H1 (cell line): Measurements from ENCODE around the gene GLRB. TPM values are rescaled to one million over a fixed set of nuclear protein-coding genes. Genes with fewer than 3 reads are reported as not detected.
"Not testable (repeated sequence)": the region's sequence is repeated elsewhere in the genome, so short reads cannot be mapped to it uniquely, and the experiment has no call there.

Experiments used
- CTCF ChIA-PET: fragments of 300-600 bp; sonication (Branson Sonifier 250); formaldehyde crosslinking; loops from one replicate; lab custom pipeline; 2021; ENCODE audit not compliant: partially characterized antibody; lab: Charles Lee
- POLR2A ChIA-PET: fragments of 300-600 bp; sonication (Branson Sonifier 250); formaldehyde crosslinking; loops from one replicate; lab custom pipeline; 2021; ENCODE audit warnings: inconsistent platforms; ENCODE audit not compliant: partially characterized antibody; lab: Charles Lee
- DNase-seq, 2 experiments: peaks; one replicate each; pipeline versions ENCODE4 v3.0.0 to v3.0.0-alpha.2; 2010 to 2022; ENCODE audit warnings: low spot score in 2 of 2, low read depth in 1 of 2, mixed read lengths in 1 of 2
- FAIRE-seq: peaks from 2 replicates; lab custom pipeline; 2011; peaks lifted over from hg19 to GRCh38; lab: Jason Lieb, UNC
- H2AFZ ChIP-seq: 2 replicates; pipeline ENCODE4 v1.8.1; 2012; ENCODE audit warnings: low read length, inconsistent platforms
- H2AK5ac ChIP-seq: 2 replicates; pipeline ENCODE4 v1.6.1; 2013; ENCODE audit warnings: low read depth, low read length
- H2BK120ac ChIP-seq: replicated peaks from 2 replicates; pipeline ENCODE3; 2013; ENCODE audit warnings: low read depth, low read length, inconsistent platforms
- H2BK12ac ChIP-seq: 2 replicates; pipeline ENCODE4 v1.6.1; 2013; ENCODE audit warnings: low read depth, low read length
- H2BK15ac ChIP-seq: 2 replicates; pipeline ENCODE4 v1.6.1; 2013; ENCODE audit warnings: low read length
- H2BK20ac ChIP-seq: 2 replicates; pipeline ENCODE4 v1.6.1; 2013; ENCODE audit warnings: low read length
- H2BK5ac ChIP-seq: 2 replicates; pipeline ENCODE4 v1.6.1; 2013; ENCODE audit warnings: low read depth, low read length
- H3K14ac ChIP-seq: 2 replicates; pipeline ENCODE4 v1.6.1; 2013; ENCODE audit warnings: inconsistent platforms; ENCODE audit not compliant: insufficient read length
- H3K18ac ChIP-seq: 2 replicates; pipeline ENCODE4 v1.6.1; 2013; ENCODE audit warnings: low read length; ENCODE audit errors: extremely low read depth
- H3K23ac ChIP-seq: 2 replicates; pipeline ENCODE4 v1.6.1; 2013; ENCODE audit warnings: inconsistent platforms; ENCODE audit not compliant: insufficient read length
- H3K23me2 ChIP-seq: 2 replicates; pipeline ENCODE4 v1.6.1; 2013; ENCODE audit warnings: low read depth, low read length
- H3K27ac ChIP-seq: 2 replicates; pipeline ENCODE4 v1.6.1; 2011; ENCODE audit warnings: low read depth, low read length, inconsistent platforms
- H3K27me3 ChIP-seq, 4 experiments: replicated peaks in 1 of 4; 1 replicate in 1 of 4; 2 replicates in 3 of 4; pipeline versions ENCODE4 v1.6.1 to v1.8.1; 2011 to 2013; ENCODE audit warnings: low read length in 3 of 4, mild to moderate bottlenecking in 3 of 4, inconsistent platforms in 2 of 4, mixed read lengths in 2 of 4, moderate library complexity in 1 of 4; ENCODE audit not compliant: control insufficient read depth in 3 of 4, insufficient read depth in 3 of 4; ENCODE audit errors: extremely low read depth in 1 of 4
- H3K36me3 ChIP-seq, 4 experiments: 2 replicates each; pipeline versions ENCODE4 v1.6.1 to v1.8.1; 2011 to 2013; ENCODE audit warnings: mild to moderate bottlenecking in 4 of 4, low read length in 3 of 4, moderate library complexity in 2 of 4, control low read depth in 1 of 4, inconsistent platforms in 1 of 4; ENCODE audit not compliant: insufficient read depth in 4 of 4, control insufficient read depth in 2 of 4
- H3K4ac ChIP-seq: replicated peaks from 2 replicates; pipeline ENCODE3; 2013; ENCODE audit warnings: low read length, low read depth, mixed read lengths, inconsistent platforms; ENCODE audit not compliant: insufficient read length
- H3K4me1 ChIP-seq, 4 experiments: replicated peaks in 1 of 4; 1 replicate in 1 of 4; 2 replicates in 3 of 4; pipeline versions ENCODE4 v1.6.1 to v1.8.1; 2011 to 2013; ENCODE audit warnings: low read length in 3 of 4, inconsistent platforms in 2 of 4, mixed read lengths in 1 of 4; ENCODE audit not compliant: insufficient read depth in 4 of 4, control insufficient read depth in 3 of 4
- H3K4me2 ChIP-seq, 2 experiments: 2 replicates each; pipeline versions ENCODE4 v1.6.1 to v1.8.1; 2011 to 2013; ENCODE audit warnings: low read depth in 2 of 2, low read length in 2 of 2, control low read depth in 1 of 2, inconsistent platforms in 1 of 2, mild to moderate bottlenecking in 1 of 2; ENCODE audit not compliant: insufficient read depth in 1 of 2
- H3K4me3 ChIP-seq, 4 experiments: fragments of 200-600, 300-600 bp in 1 of 4; sonication (generic), shearing (Covaris generic), sonication (Bioruptor Twin) in 1 of 4; 2 replicates each; pipeline versions ENCODE4 v1.5.1 to v1.8.1; 2011 to 2016; ENCODE audit warnings: low read length in 4 of 4, low read depth in 3 of 4, control low read depth in 2 of 4, inconsistent platforms in 2 of 4, mild to moderate bottlenecking in 2 of 4, mixed read lengths in 1 of 4, moderate library complexity in 1 of 4; ENCODE audit not compliant: insufficient read depth in 2 of 4; ENCODE audit errors: extremely low read depth in 1 of 4
- H3K56ac ChIP-seq: replicated peaks from 2 replicates; pipeline ENCODE3; 2013; ENCODE audit warnings: low read depth, mild to moderate bottlenecking, mixed read lengths, low read length, inconsistent platforms; ENCODE audit not compliant: insufficient read length
- H3K79me1 ChIP-seq: 2 replicates; pipeline ENCODE4 v1.6.1; 2013; ENCODE audit warnings: low read depth, low read length, control low read depth
- H3K79me2 ChIP-seq, 2 experiments: 2 replicates each; pipeline versions ENCODE4 v1.6.1 to v1.8.1; 2012 to 2013; ENCODE audit warnings: low read length in 2 of 2, mild to moderate bottlenecking in 2 of 2, inconsistent platforms in 1 of 2; ENCODE audit not compliant: insufficient read depth in 2 of 2, control insufficient read depth in 1 of 2
- H3K9ac ChIP-seq, 4 experiments: replicated peaks in 1 of 4; 1 replicate in 1 of 4; 2 replicates in 3 of 4; pipeline versions ENCODE4 v1.6.1 to v1.8.1; 2011 to 2013; ENCODE audit warnings: low read depth in 3 of 4, low read length in 3 of 4, control low read depth in 2 of 4, mild to moderate bottlenecking in 2 of 4, moderate library complexity in 2 of 4, inconsistent platforms in 1 of 4; ENCODE audit errors: extremely low read depth in 1 of 4
- H3K9me3 ChIP-seq, 2 experiments: 2 replicates each; pipeline versions ENCODE4 v1.6.1 to v1.8.1; 2012 to 2013; ENCODE audit warnings: mild to moderate bottlenecking in 2 of 2, moderate library complexity in 2 of 2, control low read depth in 1 of 2, inconsistent platforms in 1 of 2, low read depth in 1 of 2, low read length in 1 of 2, mixed read lengths in 1 of 2; ENCODE audit not compliant: insufficient read depth in 2 of 2
- H4K20me1 ChIP-seq, 2 experiments: replicated peaks in 1 of 2; 2 replicates each; pipeline versions ENCODE3 to v1.8.1; 2011 to 2013; ENCODE audit warnings: inconsistent platforms in 2 of 2, low read length in 2 of 2, mild to moderate bottlenecking in 1 of 2; ENCODE audit not compliant: insufficient read depth in 2 of 2, control insufficient read depth in 1 of 2
- H4K5ac ChIP-seq: 2 replicates; pipeline ENCODE4 v1.6.1; 2013; ENCODE audit warnings: low read length, low read depth, mixed read lengths, inconsistent platforms; ENCODE audit not compliant: insufficient read length
- H4K8ac ChIP-seq: 2 replicates; pipeline ENCODE4 v1.8.0; 2013; ENCODE audit warnings: mild to moderate bottlenecking, moderate library complexity, low read length, inconsistent platforms; ENCODE audit not compliant: insufficient read depth; ENCODE audit errors: extremely low read depth
- H4K91ac ChIP-seq: replicated peaks from 2 replicates; pipeline ENCODE3; 2013; ENCODE audit warnings: low read length, mixed read lengths, inconsistent platforms; ENCODE audit not compliant: insufficient read length
- WGBS, 2 experiments: shearing (Covaris generic) in 1 of 2; methylation state at CpG; one replicate each; pipeline versions ENCODE4 v1.1.6 to v1.1.7; 2013 to 2015; ENCODE audit warnings: low lambda C conversion rate in 2 of 2, mixed read lengths in 2 of 2, inconsistent platforms in 1 of 2, low coverage in 1 of 2, missing lambda C conversion rate in 1 of 2; ENCODE audit not compliant: insufficient replicate concordance in 2 of 2, insufficient coverage in 1 of 2, insufficient read length in 1 of 2; ENCODE audit errors: extremely low coverage in 1 of 2, missing lambda C conversion rate in 1 of 2; 5-methylcytosine and 5-hydroxymethylcytosine counted together
- polyA plus RNA-seq, 7 experiments: library from polyadenylated mRNA; depleted of rRNA in 3 of 7; stranded (reverse) in 5 of 7; unstranded in 2 of 7; fragments of >200 nt in 5 of 7; fragments of 200-250 nt in 2 of 7; gene quantifications; 1 replicate in 5 of 7; 2 replicates in 1 of 7; 4 replicates in 1 of 7; pipeline versions ENCODE4 v1.2.1 to v1.2.3, GENCODE V29; 2011 to 2013; ENCODE audit warnings: missing spikeins in 2 of 7, mixed read lengths in 2 of 7
- total RNA-seq: library from RNA; stranded (reverse); fragmentation: NEBNext Ultra II Directional; extraction: Animal tissue kit (Norgen Biotek cat#: 25700); gene quantifications from 2 replicates; pipeline ENCODE4 v1.2.1, GENCODE V29; 2021

The GLRB gene
- total and polyA plus RNA-seq, 2 of the 8 experiments (the other 6 are each of a cell fraction or from before 2014, with no cell fraction given): 0.33 to 1.1 TPM

DNA sequence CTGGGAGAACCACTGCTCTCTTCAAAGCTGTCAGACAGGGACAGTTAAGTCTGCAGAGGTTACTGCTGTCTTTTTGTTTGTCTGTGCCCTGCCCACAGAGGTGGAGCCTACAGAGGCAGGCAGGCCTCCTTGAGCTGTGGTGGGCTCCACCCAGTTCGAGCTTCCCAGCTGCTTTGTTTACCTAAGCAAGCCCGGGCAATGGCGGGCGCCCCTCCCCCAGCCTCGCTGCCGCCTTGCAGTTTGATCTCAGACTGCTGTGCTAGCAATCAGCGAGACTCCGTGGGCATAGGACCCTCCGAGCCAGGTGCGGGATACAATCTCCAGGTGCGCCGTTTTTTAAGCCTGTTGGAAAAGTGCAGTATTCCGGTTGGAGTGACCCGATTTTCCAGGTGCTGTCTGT lies 104.3 kb downstream of the GLRB start:
- H2BK12ac ChIP-seq, H2BK5ac ChIP-seq, H3K79me1 ChIP-seq, H3K4me1 ChIP-seq, H2BK20ac ChIP-seq, H2BK120ac ChIP-seq, H2AFZ ChIP-seq, H3K23me2 ChIP-seq, H4K5ac ChIP-seq, POLR2A ChIA-PET, H4K91ac ChIP-seq, H4K20me1 ChIP-seq, H3K4me2 ChIP-seq, H2AK5ac ChIP-seq, H3K9ac ChIP-seq, H3K4ac ChIP-seq, H3K36me3 ChIP-seq, H2BK15ac ChIP-seq, H3K79me2 ChIP-seq, H3K9me3 ChIP-seq, H3K4me3 ChIP-seq, H3K27ac ChIP-seq, FAIRE-seq, H3K14ac ChIP-seq, H3K18ac ChIP-seq, H4K8ac ChIP-seq, CTCF ChIA-PET, H3K23ac ChIP-seq, H3K27me3 ChIP-seq, H3K56ac ChIP-seq, DNase-seq: not testable (repeated sequence)
- WGBS, 2 experiments: 75% methylated on average over 8 of the region's 14 CpGs; no CpG with 5 or more reads in 1 of the 2 experiments
